ENCODE results near the gene SLC7A5.
"Not testable (repeated sequence)": the region's sequence is repeated elsewhere in the genome, so short reads cannot be mapped to it uniquely, and the experiment has no call there.

GRCh38 chr16:87894005-87894404 is 24.7 kb upstream of the SLC7A5 start:
- not testable (repeated sequence) for TF ChIP-seq CTCF, POLR2A (IDR thresholded peaks at IDR 0.05)
